Erythroblast (primary cell): ENCODE data around the gene PYROXD2.
"Not testable (repeated sequence)": the region's sequence is repeated elsewhere in the genome, so short reads cannot be mapped to it uniquely, and the experiment has no call there.

Experiments used
- DNase-seq, 2 experiments: peaks; one replicate each; lab custom pipeline; 2025; lab: John Stamatoyannopoulos, UW
- GATA1 ChIP-seq: IDR thresholded peaks from 2 replicates; pipeline ENCODE4 v1.6.1; 2011; ENCODE audit warnings: low read depth, mild to moderate bottlenecking, control low read depth, low read length, moderate library complexity
- POLR2A ChIP-seq: IDR thresholded peaks from 2 replicates; pipeline ENCODE4 v1.6.1; 2011; ENCODE audit warnings: mild to moderate bottlenecking, low read length

PYROXD2 gene

GRCh38 chr10:98400482-98400881 lies 14.5 kb downstream of the PYROXD2 start:
- peak; percentile 26 to 59 for DNase-seq
- no peak for TF ChIP-seq GATA1
- TF ChIP-seq POLR2A, result no peak

- DNase-seq, result no peak
- TF ChIP-seq POLR2A (no peak), GATA1 (no peak)
Measured at GRCh38 chr10:98399784-98400183, 15.2 kb downstream of the PYROXD2 start.

GRCh38 chr10:98397089-98397600 lies 17.8 kb downstream of the PYROXD2 start:
- DNase-seq, result no peak
- TF ChIP-seq GATA1 (no peak), POLR2A (no peak)

- TF ChIP-seq POLR2A (no peak), GATA1 (no peak)
- DNase-seq, result no peak
Measured at GRCh38 chr10:98396096-98397063, 18.6 kb downstream of the PYROXD2 start.

- DNase-seq, result no peak
- TF ChIP-seq GATA1 (no peak), POLR2A (no peak)
Measured at GRCh38 chr10:98394851-98395440, 20.0 kb downstream of the PYROXD2 start.

GRCh38 chr10:98391578-98391991 lies 23.4 kb downstream of the PYROXD2 start:
- DNase-seq, result no peak
- no peak for TF ChIP-seq POLR2A
- no peak for TF ChIP-seq GATA1

GRCh38 chr10:98391065-98391464 lies 23.9 kb downstream of the PYROXD2 start:
- TF ChIP-seq POLR2A, result no peak
- no peak for TF ChIP-seq GATA1
- DNase-seq, result no peak

- no peak for DNase-seq
- TF ChIP-seq POLR2A (no peak), GATA1 (no peak)
Measured at GRCh38 chr10:98390406-98390805, 24.6 kb downstream of the PYROXD2 start.

- no peak for TF ChIP-seq POLR2A
- no peak for TF ChIP-seq GATA1
- DNase-seq, result no peak
Measured at GRCh38 chr10:98389398-98389797, 25.6 kb downstream of the PYROXD2 start.

- DNase-seq, result peak; percentile 46 to 59
- no peak for TF ChIP-seq POLR2A
- TF ChIP-seq GATA1, result no peak
Measured at GRCh38 chr10:98388101-98388655, 26.8 kb downstream of the PYROXD2 start.

GRCh38 chr10:98384531-98385133 lies 30.4 kb downstream of the PYROXD2 start:
- TF ChIP-seq GATA1, result no peak
- no peak for TF ChIP-seq POLR2A
- no peak for DNase-seq

- no peak for DNase-seq
- TF ChIP-seq GATA1, result no peak
- no peak for TF ChIP-seq POLR2A
Measured at GRCh38 chr10:98383869-98384268, 31.1 kb downstream of the PYROXD2 start.

- not testable (repeated sequence) for DNase-seq
Measured at GRCh38 chr10:98383134-98383667, 31.8 kb downstream of the PYROXD2 start.
